ENCODE measurements around the gene DNAH1.

DNA sequence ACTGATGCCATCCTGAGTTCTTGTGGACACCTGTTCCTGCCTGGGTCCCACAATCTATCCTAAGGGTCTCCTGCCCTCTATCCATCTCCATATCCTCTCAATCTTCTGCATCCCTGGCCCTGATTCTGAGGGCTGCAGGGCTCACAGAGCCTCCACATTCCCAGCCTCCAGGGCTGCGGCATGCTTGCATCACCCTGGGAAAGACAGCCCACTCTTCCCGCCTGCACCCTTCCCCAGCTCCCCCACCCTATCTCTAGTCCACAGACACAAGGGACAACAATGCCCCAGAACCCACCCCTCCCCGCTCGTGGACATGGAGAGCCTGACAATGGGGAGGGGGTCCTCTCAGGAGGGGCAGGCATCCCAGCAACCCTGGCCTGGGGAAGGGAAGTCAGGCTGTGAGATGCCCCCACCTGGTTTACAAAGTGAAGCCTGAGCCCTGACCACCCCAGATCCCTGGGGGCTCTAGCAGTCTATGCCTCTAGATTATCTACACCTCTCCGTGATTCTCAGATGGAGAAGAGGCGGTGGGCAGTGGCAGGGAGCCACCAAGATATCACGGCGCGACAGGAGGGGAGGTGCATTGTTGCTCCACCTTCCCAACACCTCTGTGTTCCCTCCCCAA is 118.5 kb downstream of the DNAH1 start:
- no peak for TF ChIP-seq POLR2A (IDR thresholded peaks at IDR 0.05)
- TF ChIP-seq, protein P1, sequence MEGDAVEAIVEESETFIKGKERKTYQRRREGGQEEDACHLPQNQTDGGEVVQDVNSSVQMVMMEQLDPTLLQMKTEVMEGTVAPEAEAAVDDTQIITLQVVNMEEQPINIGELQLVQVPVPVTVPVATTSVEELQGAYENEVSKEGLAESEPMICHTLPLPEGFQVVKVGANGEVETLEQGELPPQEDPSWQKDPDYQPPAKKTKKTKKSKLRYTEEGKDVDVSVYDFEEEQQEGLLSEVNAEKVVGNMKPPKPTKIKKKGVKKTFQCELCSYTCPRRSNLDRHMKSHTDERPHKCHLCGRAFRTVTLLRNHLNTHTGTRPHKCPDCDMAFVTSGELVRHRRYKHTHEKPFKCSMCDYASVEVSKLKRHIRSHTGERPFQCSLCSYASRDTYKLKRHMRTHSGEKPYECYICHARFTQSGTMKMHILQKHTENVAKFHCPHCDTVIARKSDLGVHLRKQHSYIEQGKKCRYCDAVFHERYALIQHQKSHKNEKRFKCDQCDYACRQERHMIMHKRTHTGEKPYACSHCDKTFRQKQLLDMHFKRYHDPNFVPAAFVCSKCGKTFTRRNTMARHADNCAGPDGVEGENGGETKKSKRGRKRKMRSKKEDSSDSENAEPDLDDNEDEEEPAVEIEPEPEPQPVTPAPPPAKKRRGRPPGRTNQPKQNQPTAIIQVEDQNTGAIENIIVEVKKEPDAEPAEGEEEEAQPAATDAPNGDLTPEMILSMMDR (IDR thresholded peaks at IDR 0.05): no peak

Measured in Peyer's patch (tissue), 4 donors.